HepG2 (cell line): ENCODE measurements around the gene DCAF7. TPM values are rescaled to one million over a fixed set of nuclear protein-coding genes. Genes with fewer than 3 reads are reported as not detected.

Source experiments
- CEBPG ChIP-seq: IDR thresholded peaks from 2 replicates; pipeline ENCODE4 v1.6.1; 2016
- FOSL2 ChIP-seq: sonication (generic); formaldehyde crosslinking; IDR thresholded peaks from 2 replicates; pipeline ENCODE4 v1.4.0; 2020; ENCODE audit warnings: missing genetic modification reagents
- FOXO1 ChIP-seq: sonication (generic); formaldehyde crosslinking; IDR thresholded peaks from 2 replicates; pipeline ENCODE4 v1.4.0; 2020; ENCODE audit warnings: missing genetic modification reagents
- GATA4 ChIP-seq: sonication (generic); IDR thresholded peaks from 2 replicates; pipeline ENCODE4 v1.6.1; 2016; ENCODE audit warnings: antibody characterized with exemption, low read depth, borderline replicate concordance
- GMEB1 ChIP-seq: sonication (generic); formaldehyde crosslinking; IDR thresholded peaks from 2 replicates; pipeline ENCODE4 v1.5.1; 2020; ENCODE audit warnings: missing genetic modification reagents, mild to moderate bottlenecking, borderline replicate concordance
- IKZF1 ChIP-seq: fragments of 450-650 bp; IDR thresholded peaks from 2 replicates; pipeline ENCODE4 v1.7.1; 2016
- KLF13 ChIP-seq: sonication (generic); formaldehyde crosslinking; IDR thresholded peaks from 2 replicates; pipeline ENCODE4 v1.4.0; 2020; ENCODE audit warnings: mild to moderate bottlenecking, missing genetic modification reagents
- MXD4 ChIP-seq: IDR thresholded peaks from 2 replicates; pipeline ENCODE4 v1.6.1; 2016; ENCODE audit warnings: mild to moderate bottlenecking, missing biosample characterization, missing genetic modification reagents
- PPARG ChIP-seq: conservative IDR thresholded peaks from 2 replicates; pipeline ENCODE4 v1.6.1; 2016; ENCODE audit warnings: missing biosample characterization, missing genetic modification reagents
- RNF2 ChIP-seq: fragments of 450-650 bp; conservative IDR thresholded peaks from 2 replicates; pipeline ENCODE4 v1.6.1; 2016; ENCODE audit warnings: low read depth
- TBX3 ChIP-seq: fragments of 450-650 bp; IDR thresholded peaks from 2 replicates; pipeline ENCODE4 v1.6.1; 2017; ENCODE audit warnings: antibody characterized with exemption, mild to moderate bottlenecking, inconsistent platforms, borderline replicate concordance
- ZBTB10 ChIP-seq: sonication (generic); formaldehyde crosslinking; IDR thresholded peaks from 2 replicates; pipeline ENCODE4 v1.4.0; 2020; ENCODE audit warnings: missing genetic modification reagents, borderline replicate concordance
- ZBTB20 ChIP-seq: sonication (generic); formaldehyde crosslinking; IDR thresholded peaks from 2 replicates; pipeline ENCODE4 v1.8.1; 2023; ENCODE audit warnings: missing genetic modification reagents, low read depth, mild to moderate bottlenecking, borderline replicate concordance
- ZBTB7A ChIP-seq: sonication (generic); formaldehyde crosslinking; IDR thresholded peaks from 2 replicates; pipeline ENCODE4 v1.8.0; 2022; ENCODE audit warnings: mild to moderate bottlenecking, missing genetic modification reagents
- ZFX ChIP-seq: sonication (generic); formaldehyde crosslinking; IDR thresholded peaks from 2 replicates; pipeline ENCODE4 v1.4.0; 2020; ENCODE audit warnings: mild to moderate bottlenecking, low read depth, missing genetic modification reagents, moderate library complexity
- ZKSCAN1 ChIP-seq: fragments of 150-350 bp; IDR thresholded peaks from 2 replicates; pipeline ENCODE4 v1.6.1; 2014; ENCODE audit warnings: low read length
- ZNF256 ChIP-seq: sonication (generic); formaldehyde crosslinking; conservative IDR thresholded peaks from 2 replicates; pipeline ENCODE4 v1.4.0; 2020; ENCODE audit warnings: missing genetic modification reagents
- ZNF275 ChIP-seq: sonication (generic); formaldehyde crosslinking; IDR thresholded peaks from 2 replicates; pipeline ENCODE4 v1.8.0; 2022; ENCODE audit warnings: missing genetic modification reagents, mild to moderate bottlenecking, inconsistent platforms, borderline replicate concordance
- ZNF530 ChIP-seq: sonication (generic); formaldehyde crosslinking; IDR thresholded peaks from 2 replicates; pipeline ENCODE4 v1.5.0; 2020; ENCODE audit warnings: low read depth, mild to moderate bottlenecking, missing genetic modification reagents
- ZNF543 ChIP-seq: sonication (generic); formaldehyde crosslinking; IDR thresholded peaks from 2 replicates; pipeline ENCODE4 v1.4.0; 2020; ENCODE audit warnings: mild to moderate bottlenecking, missing genetic modification reagents
- ZNF670 ChIP-seq: sonication (generic); formaldehyde crosslinking; IDR thresholded peaks from 2 replicates; pipeline ENCODE4 v1.8.0; 2022; ENCODE audit warnings: mild to moderate bottlenecking, missing genetic modification reagents, borderline replicate concordance
- ZNF724P ChIP-seq: sonication (generic); formaldehyde crosslinking; IDR thresholded peaks from 2 replicates; pipeline ENCODE4 v1.8.0; 2022; ENCODE audit warnings: missing genetic modification reagents, borderline replicate concordance
- polyA plus RNA-seq, 8 experiments: library from polyadenylated mRNA; depleted of rRNA in 3 of 8; stranded (reverse) in 7 of 8; unstranded in 1 of 8; fragments of >200 nt; fragmentation: Illumina TruSeq in 4 of 8; extraction: Trizol in 4 of 8; gene quantifications; 2 replicates each; pipeline versions ENCODE4 v1.2.1 to v1.2.3, GENCODE V29; 2011 to 2016; ENCODE audit warnings: low read depth in 4 of 8, missing spikeins in 1 of 8, mixed read lengths in 1 of 8; ENCODE audit not compliant: insufficient read depth in 1 of 8
- total RNA-seq, 5 experiments: library from RNA; depleted of rRNA; stranded (reverse); fragments of >200 nt; fragmentation: Illumina TruSeq; extraction: Trizol; gene quantifications; 2 replicates each; pipeline ENCODE4 v1.2.3, GENCODE V29; 2016; ENCODE audit warnings: low read depth in 1 of 5

The DCAF7 gene
- total and polyA plus RNA-seq, 2 of the 13 experiments (the other 11 are each of a cell fraction or from before 2014, with no cell fraction given), result 55.2 to 73.4 TPM

DNA sequence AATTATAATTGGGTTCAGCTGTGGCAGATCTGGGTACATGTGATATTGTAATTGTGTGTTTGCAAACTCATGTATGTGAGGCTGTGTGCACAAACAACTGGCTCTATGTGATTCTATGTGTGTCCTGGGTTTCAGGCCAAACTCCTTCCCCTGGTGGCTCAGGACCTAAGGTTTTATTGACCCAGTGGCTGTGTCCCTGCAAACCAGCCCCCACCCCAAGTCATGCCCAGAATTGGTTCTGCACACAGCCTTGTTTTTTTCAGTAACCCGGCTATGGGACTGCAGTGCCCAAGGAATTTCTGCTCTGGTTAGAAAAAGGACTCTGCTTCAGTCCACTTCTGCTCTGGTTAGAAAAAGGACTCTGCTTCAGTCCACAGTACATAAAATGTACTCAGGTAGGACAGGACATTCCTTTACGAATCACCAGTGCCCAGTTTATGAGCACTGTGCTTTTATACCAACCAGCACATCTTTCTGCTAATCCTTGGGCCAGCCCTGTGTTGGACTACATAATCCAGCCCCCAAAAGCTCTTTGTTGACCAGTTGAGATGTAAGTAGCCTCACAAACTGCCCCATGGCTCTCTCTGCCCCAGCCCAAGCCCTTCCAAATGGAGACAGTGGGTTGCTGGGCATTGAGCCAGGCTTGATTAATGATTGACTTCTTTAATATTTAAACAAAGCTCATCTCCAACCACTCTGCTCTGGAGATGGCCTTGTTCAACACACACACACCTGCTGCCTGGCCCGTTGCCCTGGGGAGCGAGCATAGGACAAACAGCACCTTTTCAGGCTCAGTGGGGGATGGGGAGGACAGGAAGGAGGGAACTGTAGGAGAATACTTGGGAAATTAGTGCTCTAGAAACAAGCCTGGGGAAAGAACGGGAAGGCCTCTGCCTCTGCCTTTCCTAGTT, 30.1 kb upstream of the DCAF7 start (continued):
- peak; percentile 91; the same call in 1 of the 2 replicates for TF ChIP-seq TBX3
- TF ChIP-seq ZNF724P, result no peak
- peak; percentile 16; the same call in 1 of the 2 replicates for TF ChIP-seq GMEB1 (CRISPR knock-in tag)
- TF ChIP-seq ZBTB7A (CRISPR knock-in tag), result peak; percentile 39; the same call in 1 of the 2 replicates
- TF ChIP-seq ZKSCAN1, result 0 out of 2 replicates have a peak, but pooled peaks have one; percentile 38
- TF ChIP-seq KLF13 (CRISPR knock-in tag), result 0 out of 2 replicates have a peak, but pooled peaks have one; percentile 23
- TF ChIP-seq ZNF275 (CRISPR knock-in tag), result peak; percentile 72; the same call in 1 of the 2 replicates
- no peak for TF ChIP-seq IKZF1
- peak; percentile 26; the same call in 1 of the 2 replicates for TF ChIP-seq GATA4
- no peak for TF ChIP-seq ZBTB10 (CRISPR knock-in tag)
- TF ChIP-seq MXD4 (CRISPR knock-in tag), result peak; percentile 77; the same call in 1 of the 2 replicates
- TF ChIP-seq FOXO1 (CRISPR knock-in tag), result peak; percentile 91
- TF ChIP-seq PPARG (CRISPR knock-in tag), result peak; percentile 51
- no peak for TF ChIP-seq ZNF256 (CRISPR knock-in tag)
- TF ChIP-seq ZNF670 (CRISPR knock-in tag), result peak; percentile 86; the same call in 1 of the 2 replicates
- TF ChIP-seq FOSL2 (CRISPR knock-in tag), result peak; percentile 67
- no peak for TF ChIP-seq ZNF530 (CRISPR knock-in tag)
- TF ChIP-seq RNF2, result 0 out of 2 replicates have a peak, but pooled peaks have one; percentile 27
- TF ChIP-seq ZBTB20 (CRISPR knock-in tag), result 0 out of 2 replicates have a peak, but pooled peaks have one; percentile 89
- no peak for TF ChIP-seq ZNF543 (CRISPR knock-in tag)
- TF ChIP-seq CEBPG (CRISPR knock-in tag), result peak; percentile 42; the same call in 1 of the 2 replicates
- TF ChIP-seq ZFX (CRISPR knock-in tag), result peak; percentile 80; the same call in 1 of the 2 replicates
